ENCODE measurements around the gene HSP90AA1. TPM values are rescaled to one million over a fixed set of nuclear protein-coding genes. Genes with fewer than 3 reads are reported as not detected.
"Not testable (repeated sequence)": the region's sequence is repeated elsewhere in the genome, so short reads cannot be mapped to it uniquely, and the experiment has no call there.

The HSP90AA1 gene
- total RNA-seq, 2 donors from 2014 or later = 357 to 1,349 TPM

DNA sequence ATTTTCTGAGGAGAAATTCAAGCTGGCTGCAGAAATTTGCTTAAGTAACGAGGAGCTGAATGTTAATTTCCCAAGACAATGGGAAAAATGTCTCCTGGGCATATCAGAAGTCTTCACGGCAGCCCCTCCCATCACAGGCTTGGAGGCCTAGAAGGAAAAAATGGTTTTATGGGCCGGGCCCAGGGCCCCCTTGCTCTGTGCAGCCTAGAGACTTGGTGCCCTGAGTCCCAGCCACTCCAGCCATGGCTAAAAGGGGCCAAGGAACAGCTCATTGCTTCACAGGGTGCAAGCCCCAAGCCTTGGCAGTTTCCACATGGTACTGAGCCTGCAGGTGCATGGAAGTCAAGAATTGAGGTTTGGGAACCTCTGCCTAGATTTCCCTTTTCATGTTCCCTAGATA lies 24.3 kb upstream of the HSP90AA1 start:
- intact Hi-C loops (cut with DNase I) = no loop called here
- TF ChIP-seq, protein P1, sequence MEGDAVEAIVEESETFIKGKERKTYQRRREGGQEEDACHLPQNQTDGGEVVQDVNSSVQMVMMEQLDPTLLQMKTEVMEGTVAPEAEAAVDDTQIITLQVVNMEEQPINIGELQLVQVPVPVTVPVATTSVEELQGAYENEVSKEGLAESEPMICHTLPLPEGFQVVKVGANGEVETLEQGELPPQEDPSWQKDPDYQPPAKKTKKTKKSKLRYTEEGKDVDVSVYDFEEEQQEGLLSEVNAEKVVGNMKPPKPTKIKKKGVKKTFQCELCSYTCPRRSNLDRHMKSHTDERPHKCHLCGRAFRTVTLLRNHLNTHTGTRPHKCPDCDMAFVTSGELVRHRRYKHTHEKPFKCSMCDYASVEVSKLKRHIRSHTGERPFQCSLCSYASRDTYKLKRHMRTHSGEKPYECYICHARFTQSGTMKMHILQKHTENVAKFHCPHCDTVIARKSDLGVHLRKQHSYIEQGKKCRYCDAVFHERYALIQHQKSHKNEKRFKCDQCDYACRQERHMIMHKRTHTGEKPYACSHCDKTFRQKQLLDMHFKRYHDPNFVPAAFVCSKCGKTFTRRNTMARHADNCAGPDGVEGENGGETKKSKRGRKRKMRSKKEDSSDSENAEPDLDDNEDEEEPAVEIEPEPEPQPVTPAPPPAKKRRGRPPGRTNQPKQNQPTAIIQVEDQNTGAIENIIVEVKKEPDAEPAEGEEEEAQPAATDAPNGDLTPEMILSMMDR (IDR thresholded peaks at IDR 0.05) = no peak

DNA sequence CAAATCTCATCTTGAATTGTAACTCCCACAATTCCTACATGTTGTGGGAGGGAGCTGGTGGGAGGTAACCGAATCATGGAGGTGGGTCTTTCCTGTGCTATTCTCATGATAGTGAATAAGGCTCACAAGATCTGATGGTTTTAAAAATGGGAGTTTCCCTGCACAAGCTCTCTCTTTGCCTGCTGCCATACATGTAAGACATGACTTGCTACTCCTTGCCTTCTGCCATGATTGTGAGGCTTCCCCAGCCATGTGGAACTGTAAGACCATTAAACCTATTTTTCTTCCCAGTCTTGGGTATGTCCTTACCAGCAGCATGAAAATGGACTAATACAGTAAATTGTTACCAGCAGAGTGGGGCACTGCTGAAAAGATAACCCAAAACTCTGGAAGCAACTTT lies 22.5 kb upstream of the HSP90AA1 start:
- H3K4me1 ChIP-seq; H3K36me3 ChIP-seq; H3K9ac ChIP-seq (ENCODE audit: low read depth in 2 of 2, low read length in 2 of 2); H3K9me3 ChIP-seq; H3K27ac ChIP-seq; H3K4me3 ChIP-seq; H3K27me3 ChIP-seq; intact Hi-C loops (cut with DNase I); DNase-seq: not testable (repeated sequence)

More for the DNA sequence above, 24.3 kb upstream of the HSP90AA1 start:
- no peak overlapping the region for H3K4me3 ChIP-seq
- H3K27ac ChIP-seq = no peak overlapping the region
- no peaks in the 10 kb centered on the region for H3K36me3 ChIP-seq
- H3K4me1 ChIP-seq = no peaks in the 10 kb centered on the region
- H3K9ac ChIP-seq (ENCODE audit: low read depth in 2 of 2, low read length in 2 of 2) = no peak overlapping the region
- no peaks in the 10 kb centered on the region for H3K27me3 ChIP-seq
- DNase-seq = no peak
- H3K9me3 ChIP-seq = no peaks in the 10 kb centered on the region

DNA sequence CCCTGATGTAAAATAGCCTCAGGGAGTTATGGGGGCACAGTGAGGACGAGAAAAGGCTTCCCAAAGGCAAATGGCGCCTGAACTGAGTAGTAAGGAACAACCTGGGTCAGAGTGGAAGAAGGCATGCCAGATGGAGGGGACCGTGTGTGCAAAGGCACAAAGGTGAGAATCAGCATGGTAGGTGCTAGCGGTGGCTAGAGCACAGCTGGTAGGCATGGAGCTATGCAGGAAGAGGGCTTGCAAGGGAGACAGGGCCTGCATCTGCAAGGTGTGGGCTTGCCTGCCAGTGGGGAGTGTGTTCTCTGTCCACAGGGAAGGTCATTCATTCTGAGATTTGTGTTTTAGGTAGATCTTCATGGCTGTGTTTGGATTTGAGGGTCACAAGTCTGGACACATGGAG lies 18.5 kb upstream of the HSP90AA1 start:
- H3K9ac ChIP-seq (ENCODE audit: low read depth in 2 of 2, low read length in 2 of 2) = no peak overlapping the region
- no peaks in the 10 kb centered on the region for H3K27me3 ChIP-seq
- no peak overlapping the region for H3K4me3 ChIP-seq
- TF ChIP-seq, protein P1 (IDR thresholded peaks at IDR 0.05) = no peak
- H3K36me3 ChIP-seq = no peaks in the 10 kb centered on the region
- no peaks in the 10 kb centered on the region for H3K9me3 ChIP-seq
- H3K4me1 ChIP-seq = no peaks in the 10 kb centered on the region
- DNase-seq = no peak
- intact Hi-C loops (cut with DNase I) = no loop called here
- H3K27ac ChIP-seq = no peak overlapping the region

DNA sequence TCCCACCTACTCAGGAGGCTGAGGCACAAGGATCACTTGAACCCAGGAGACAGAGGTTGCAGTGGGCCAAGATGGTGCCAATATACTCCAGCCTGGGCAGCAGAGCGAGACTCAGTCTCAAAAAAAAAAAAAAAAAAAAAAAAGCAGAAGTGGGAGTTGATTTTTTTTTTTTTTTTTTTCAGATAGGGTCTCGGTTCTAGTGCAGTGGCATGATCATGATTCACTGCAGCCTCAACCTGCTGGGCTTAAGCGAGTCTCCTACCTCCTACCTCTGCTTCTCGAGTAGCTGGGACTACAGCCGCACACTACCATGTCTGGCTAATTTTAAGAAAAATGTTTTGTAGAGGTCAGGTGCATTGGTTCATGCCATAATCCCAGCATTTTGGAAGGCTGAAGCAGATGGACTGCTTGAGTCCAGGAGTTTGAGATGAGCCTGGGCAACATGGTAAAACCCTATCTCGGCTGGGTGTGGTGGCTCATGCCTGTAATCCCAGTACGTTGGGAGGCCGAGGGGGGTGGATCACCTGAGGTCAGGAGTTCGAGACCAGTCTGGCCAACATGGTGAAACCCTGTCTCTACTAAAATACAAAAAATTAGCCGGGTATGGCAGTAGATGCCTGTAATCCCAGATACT lies 16.3 kb upstream of the HSP90AA1 start:
- Histone ChIP-seq H3K9me3 (no peaks in the 10 kb centered on the region), H3K36me3 (no peaks in the 10 kb centered on the region), H3K4me3 (no peak overlapping the region), H3K4me1 (no peaks in the 10 kb centered on the region), H3K27me3 (no peaks in the 10 kb centered on the region), H3K27ac (no peak overlapping the region), H3K9ac (ENCODE audit: low read depth in 2 of 2, low read length in 2 of 2) (no peak overlapping the region)
- no peak for DNase-seq
- intact Hi-C loops (cut with DNase I) = no loop called here
- TF ChIP-seq, protein P1 (IDR thresholded peaks at IDR 0.05) = no peak

DNA sequence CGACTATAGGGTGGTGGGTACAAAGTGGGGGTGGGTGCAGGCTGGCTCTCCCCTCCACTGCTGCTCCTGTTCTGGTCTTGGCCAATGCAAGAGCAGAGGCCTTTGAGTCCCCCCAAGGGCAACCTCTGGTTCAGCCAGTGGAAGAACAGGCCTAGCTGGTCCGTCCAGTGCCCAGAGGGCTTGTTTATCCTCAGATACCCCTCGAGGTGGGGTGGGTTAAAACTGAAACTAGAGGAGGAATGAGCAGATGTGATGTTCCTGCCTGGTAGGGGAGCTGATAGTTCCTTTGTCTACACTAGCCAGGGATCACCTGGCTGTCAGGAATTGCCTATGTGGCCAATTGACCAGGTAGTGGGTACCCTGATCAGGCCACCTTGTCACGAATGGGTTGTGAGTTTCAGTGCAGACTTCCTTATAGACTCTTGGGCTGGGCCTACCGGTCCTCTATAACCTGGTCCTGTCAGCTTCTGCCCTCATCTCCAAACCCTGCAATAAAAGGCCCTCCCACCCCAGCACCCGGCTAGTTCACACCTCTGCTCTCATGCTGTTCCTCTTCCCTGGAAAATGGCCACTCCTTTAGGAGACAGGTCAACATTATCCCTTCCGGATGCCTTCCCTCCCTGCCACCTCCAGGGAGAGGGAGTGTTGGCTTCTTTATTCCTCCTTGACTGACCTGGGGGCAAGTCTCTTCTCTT lies 10.7 kb upstream of the HSP90AA1 start:
- peak; percentile 68 for DNase-seq
- intact Hi-C loops (cut with DNase I) = loop anchor here (2.0 to 5.0 kb wide), 2 partner anchors 51 to 390 kb away; no protein-coding TSS in a partner anchor
- peaks cover 4% of the 10 kb centered on the region for H3K4me1 ChIP-seq
- no peak overlapping the region for H3K4me3 ChIP-seq
- H3K9me3 ChIP-seq = no peaks in the 10 kb centered on the region
- peak overlapping the region in 1 of 2 donors; percentile 68 for H3K9ac ChIP-seq (ENCODE audit: low read depth in 2 of 2, low read length in 2 of 2)
- no peaks in the 10 kb centered on the region for H3K27me3 ChIP-seq
- TF ChIP-seq, protein P1 (IDR thresholded peaks at IDR 0.05) = no peak
- no peaks in the 10 kb centered on the region for H3K36me3 ChIP-seq
- H3K27ac ChIP-seq = peak overlapping the region; percentile 37
